K562 (cell line): ENCODE results near the gene TEKT4. TPM values are rescaled to one million over a fixed set of nuclear protein-coding genes. Genes with fewer than 3 reads are reported as not detected.

Experiments
- ATAC-seq: fragments of 200-7000 bp; cut with Tn5 transposase; 3 replicates; pipeline ENCODE4 v1.9.1; 2020; ENCODE audit warnings: moderate library complexity
- BruUV-seq: library from RNA; stranded (reverse); fragments of 400-500 nt; replicated peaks from 2 replicates; lab custom pipeline; 2021; lab: Mats Ljungman, UMichigan
- CTCF ChIA-PET: fragments of 300-600 bp; formaldehyde crosslinking; extraction: SDS; loops from one replicate; lab custom pipeline; 2021; ENCODE audit warnings: low intra/inter-chr PET ratio; lab: Yijun Ruan, JAX
- POLR2A ChIA-PET: fragments of 300-600, 350-650 bp; sonication (Branson Sonifier 250); formaldehyde crosslinking; extraction: SDS; loops from one replicate; lab custom pipeline; 2021; ENCODE audit warnings: antibody characterized with exemption, inconsistent platforms; lab: Yijun Ruan, JAX
- DNase-seq, 4 experiments: peaks; one replicate each; pipeline versions ENCODE4 v3.0.0 to v3.0.0-alpha.2; 2011 to 2018; ENCODE audit warnings: low spot score in 3 of 4, mixed read lengths in 3 of 4; ENCODE audit errors: extremely low read depth in 1 of 4
- FAIRE-seq: peaks from 2 replicates; lab custom pipeline; 2011; peaks lifted over from hg19 to GRCh38; lab: Jason Lieb, UNC
- H2AFZ ChIP-seq: 2 replicates; pipeline ENCODE4 v1.6.0; 2011; ENCODE audit warnings: low read depth, low read length, control low read depth, inconsistent platforms
- H3K27ac ChIP-seq: fragments of 200-600 bp; 3 replicates; pipeline ENCODE4 v1.8.0; 2011; ENCODE audit warnings: low read depth, mild to moderate bottlenecking, control low read depth, inconsistent platforms, low read length, moderate library complexity, mixed read lengths; ENCODE audit errors: extremely low read depth
- H3K27me3 ChIP-seq, 2 experiments: fragments of 300-600 bp in 1 of 2; 2 replicates in 1 of 2; 3 replicates in 1 of 2; pipeline versions ENCODE4 v1.6.0 to v1.8.0; 2011; ENCODE audit warnings: inconsistent platforms in 2 of 2, low read length in 2 of 2, mild to moderate bottlenecking in 1 of 2, mixed read lengths in 1 of 2, moderate library complexity in 1 of 2; ENCODE audit not compliant: control insufficient read depth in 2 of 2, insufficient read depth in 2 of 2
- H3K36me3 ChIP-seq: fragments of 300-600 bp; 3 replicates; pipeline ENCODE4 v1.8.0; 2011; ENCODE audit warnings: mild to moderate bottlenecking, low read length, inconsistent platforms; ENCODE audit not compliant: control insufficient read depth, insufficient read depth
- H3K4me1 ChIP-seq, 2 experiments: fragments of 200-600 bp in 1 of 2; replicated peaks in 1 of 2; 2 replicates in 1 of 2; 3 replicates in 1 of 2; pipeline versions ENCODE4 v1.5.1 to v1.8.0; 2011; ENCODE audit warnings: inconsistent platforms in 2 of 2, low read length in 2 of 2, mild to moderate bottlenecking in 1 of 2, mixed read lengths in 1 of 2, moderate library complexity in 1 of 2; ENCODE audit not compliant: control insufficient read depth in 2 of 2, insufficient read depth in 2 of 2
- H3K4me2 ChIP-seq: 2 replicates; pipeline ENCODE4 v1.6.1; 2011; ENCODE audit warnings: low read length, control low read depth, inconsistent platforms, mixed read lengths; ENCODE audit not compliant: insufficient read depth
- H3K4me3 ChIP-seq: fragments of 200-600 bp; sonication (generic), shearing (Covaris generic); 2 replicates; pipeline ENCODE4 v1.5.1; 2016; ENCODE audit warnings: control low read depth, inconsistent platforms
- H3K79me2 ChIP-seq: fragments of 200-600 bp; 3 replicates; pipeline ENCODE4 v1.8.0; 2011; ENCODE audit warnings: low read length, inconsistent platforms; ENCODE audit not compliant: control insufficient read depth, insufficient read depth
- H3K9ac ChIP-seq, 2 experiments: 2 replicates each; pipeline versions ENCODE4 v1.6.0 to v1.6.1; 2011; ENCODE audit warnings: low read depth in 2 of 2, low read length in 2 of 2, control low read depth in 1 of 2, inconsistent platforms in 1 of 2, mild to moderate bottlenecking in 1 of 2, mixed read lengths in 1 of 2; ENCODE audit not compliant: insufficient read depth in 1 of 2
- H3K9me1 ChIP-seq: one replicate; pipeline ENCODE4 v1.6.0; 2011; ENCODE audit warnings: inconsistent platforms, mild to moderate bottlenecking, low read length, moderate library complexity; ENCODE audit not compliant: control insufficient read depth, insufficient read depth
- H3K9me3 ChIP-seq: replicated peaks from 2 replicates; pipeline ENCODE4 v1.5.1; 2011; ENCODE audit warnings: low read depth, low read length, inconsistent platforms; ENCODE audit not compliant: control insufficient read depth, insufficient read depth
- H4K20me1 ChIP-seq: replicated peaks from 2 replicates; pipeline ENCODE4 v1.6.1; 2011; ENCODE audit warnings: low read length, inconsistent platforms, mixed read lengths; ENCODE audit not compliant: control insufficient read depth, insufficient read depth
- CBFA2T2 ChIP-seq: fragments of 450-650 bp; conservative IDR thresholded peaks from 2 replicates; pipeline ENCODE4 v1.6.1; 2017; ENCODE audit warnings: mild to moderate bottlenecking
- COPS2 ChIP-seq: fragments of 450-650 bp; conservative IDR thresholded peaks from 2 replicates; pipeline ENCODE4 v1.6.1; 2016; ENCODE audit warnings: mild to moderate bottlenecking, moderate library complexity
- EZH2 ChIP-seq: IDR thresholded peaks from 2 replicates; pipeline ENCODE4 v1.6.1; 2012; ENCODE audit warnings: low read depth, mild to moderate bottlenecking, inconsistent platforms, low read length, borderline replicate concordance
- SIN3B ChIP-seq: fragments of 450-650 bp; IDR thresholded peaks from 2 replicates; pipeline ENCODE4 v1.6.1; 2017; ENCODE audit warnings: low read depth, mild to moderate bottlenecking, moderate library complexity
- SMAD4 ChIP-seq: fragments of 250-450 bp; sonication (Bioruptor Pico); conservative IDR thresholded peaks from 2 replicates; pipeline ENCODE4 v1.8.0; 2021; ENCODE audit warnings: inconsistent platforms, mild to moderate bottlenecking, moderate library complexity
- SMARCC2 ChIP-seq: fragments of 450-650 bp; IDR thresholded peaks from 2 replicates; pipeline ENCODE4 v1.6.1; 2017; ENCODE audit warnings: antibody characterized with exemption, moderate library complexity, mild to moderate bottlenecking, low read depth
- TCF15 ChIP-seq: fragments of 250-450 bp; sonication (Bioruptor Pico); IDR thresholded peaks from 2 replicates; pipeline ENCODE4 v1.8.0; 2022; ENCODE audit warnings: moderate library complexity, mild to moderate bottlenecking, inconsistent platforms
- TGIF2 ChIP-seq: sonication (generic); formaldehyde crosslinking; IDR thresholded peaks from 2 replicates; pipeline ENCODE4 v1.8.1; 2022; ENCODE audit warnings: mild to moderate bottlenecking, missing genetic modification reagents, moderate library complexity
- U2AF1 ChIP-seq: fragments of 200-400 bp; formaldehyde crosslinking; optimal IDR thresholded peaks from 2 replicates; pipeline ENCODE3; 2017; ENCODE audit warnings: mild to moderate bottlenecking, low read depth, low read length, moderate library complexity
- WGBS: fragments of 100-300 bp; shearing (Covaris generic); methylation state at CpG from one replicate; pipeline ENCODE4 v1.1.6; 2016; ENCODE audit warnings: low coverage, mixed read lengths; ENCODE audit not compliant: insufficient coverage; ENCODE audit errors: missing lambda C conversion rate; 5-methylcytosine and 5-hydroxymethylcytosine counted together
- in situ Hi-C: fragments of 300-500 bp; cut with MboI; formaldehyde crosslinking; loops from 4 replicates; pipeline ENCODE4 v1.15.0; 2018; ENCODE audit warnings: inconsistent platforms, mixed read lengths
- intact Hi-C: fragments of 100-400 bp; cut with micrococcal nuclease; formaldehyde crosslinking; loops from 2 replicates; pipeline ENCODE4 v1.14.2; 2022
- polyA plus RNA-seq, 8 experiments: library from polyadenylated mRNA; depleted of rRNA in 4 of 8; stranded (reverse) in 5 of 8; unstranded in 3 of 8; fragments of >200 nt; fragmentation: Nextera tagmentation in 2 of 8; fragmentation: Illumina TruSeq in 1 of 8; extraction: Ambion mirVana in 2 of 8; extraction: Trizol in 1 of 8; gene quantifications; 2 replicates each; pipeline versions ENCODE4 v1.2.1 to v1.2.3, GENCODE V29; 2011 to 2014; ENCODE audit warnings: inconsistent platforms in 1 of 8, missing spikeins in 1 of 8
- total RNA-seq, 7 experiments: library from RNA; depleted of rRNA in 6 of 7; stranded (reverse); fragments of >200 nt in 6 of 7; fragmentation: Illumina TruSeq in 2 of 7; extraction: Trizol in 2 of 7; gene quantifications; 2 replicates each; pipeline versions ENCODE4 v1.2.1 to v1.2.3, GENCODE V29; 2011 to 2021; ENCODE audit warnings: low replicate concordance in 1 of 7
- TF ChIP-seq, protein P1 (sequence below): sonication (generic); formaldehyde crosslinking; IDR thresholded peaks from 2 replicates; pipeline ENCODE4 v1.9.0; 2022; ENCODE audit warnings: mild to moderate bottlenecking, missing genetic modification reagents

The TEKT4 gene
- total and polyA plus RNA-seq, 9 of the 15 experiments (the other 6 are each of a cell fraction or from before 2014, with no cell fraction given): 0.04 to 0.51 (median 0.10) TPM; not detected in 6

GRCh38 chr2:94875820-94876522, 4.7 kb downstream of the TEKT4 start:
- no peak overlapping the region for H3K27ac ChIP-seq
- DNase-seq: no peak
- POLR2A ChIA-PET: no interaction called here
- H3K9ac ChIP-seq: no peak overlapping the region
- peaks cover 0 to 16% of the 10 kb centered on the region in 2 experiments; a peak in 2 of 5 replicates for H3K4me1 ChIP-seq
- no peak overlapping the region for H3K4me2 ChIP-seq
- in situ Hi-C loops (no loop called here), intact Hi-C loops (no loop called here)
- no peaks in the 10 kb centered on the region for H3K79me2 ChIP-seq
- BruUV-seq: no TSS peak
- ATAC-seq: no peak
- no peaks in the 10 kb centered on the region for H3K36me3 ChIP-seq
- H3K27me3 ChIP-seq: peaks cover 0 to 5% of the 10 kb centered on the region in 2 experiments; a peak in 2 of 5 replicates
- H3K9me3 ChIP-seq: no peaks in the 10 kb centered on the region
- TF ChIP-seq SMAD4 (CRISPR knock-in tag) (no peak), TGIF2 (CRISPR knock-in tag) (no peak), COPS2 (no peak), CBFA2T2 (no peak), EZH2 (no peak), SIN3B (no peak), U2AF1 (no peak), SMARCC2 (no peak), TCF15 (no peak)
- TF ChIP-seq, protein P1, sequence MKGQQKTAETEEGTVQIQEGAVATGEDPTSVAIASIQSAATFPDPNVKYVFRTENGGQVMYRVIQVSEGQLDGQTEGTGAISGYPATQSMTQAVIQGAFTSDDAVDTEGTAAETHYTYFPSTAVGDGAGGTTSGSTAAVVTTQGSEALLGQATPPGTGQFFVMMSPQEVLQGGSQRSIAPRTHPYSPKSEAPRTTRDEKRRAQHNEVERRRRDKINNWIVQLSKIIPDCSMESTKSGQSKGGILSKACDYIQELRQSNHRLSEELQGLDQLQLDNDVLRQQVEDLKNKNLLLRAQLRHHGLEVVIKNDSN (CRISPR knock-in tag): no peak
- TF ChIP-seq, all 486 proteins: peak for 0
- no peak for FAIRE-seq
- WGBS: 5% methylated on average over 15 of the region's 17 CpGs
- H4K20me1 ChIP-seq: no peaks in the 10 kb centered on the region; the same call in 1 of the 2 replicates
- H3K4me3 ChIP-seq: no peak overlapping the region
- CTCF ChIA-PET: no interaction called here
- H3K9me1 ChIP-seq: no peaks in the 10 kb centered on the region
- no peak overlapping the region for H2AFZ ChIP-seq
